ENCODE data around the gene R3HDM2. TPM values are rescaled to one million over a fixed set of nuclear protein-coding genes. Genes with fewer than 3 reads are reported as not detected.
A peak's percentile ranks its signal among the peaks of the same experiment; 100 is the strongest.
"Not testable (repeated sequence)": the region's sequence is repeated elsewhere in the genome, so short reads cannot be mapped to it uniquely, and the experiment has no call there.

R3HDM2 gene
- total RNA-seq, 1 donor from 2014 or later = 86.8 TPM

- Mint-ChIP-seq H3K9me3 (ENCODE audit: low read depth) (no peaks in the 10 kb centered on the region), H3K36me3 (ENCODE audit: insufficient read depth) (peaks cover 23% of the 10 kb centered on the region), H3K27ac (no peak overlapping the region), H3K27me3 (no peaks in the 10 kb centered on the region), H3K4me3 (ENCODE audit: low read depth) (no peak overlapping the region), H3K4me1 (ENCODE audit: low read depth) (no peaks in the 10 kb centered on the region)
- no peak for DNase-seq (ENCODE audit: low spot score, unreplicated experiment)
- TF ChIP-seq, protein P1, sequence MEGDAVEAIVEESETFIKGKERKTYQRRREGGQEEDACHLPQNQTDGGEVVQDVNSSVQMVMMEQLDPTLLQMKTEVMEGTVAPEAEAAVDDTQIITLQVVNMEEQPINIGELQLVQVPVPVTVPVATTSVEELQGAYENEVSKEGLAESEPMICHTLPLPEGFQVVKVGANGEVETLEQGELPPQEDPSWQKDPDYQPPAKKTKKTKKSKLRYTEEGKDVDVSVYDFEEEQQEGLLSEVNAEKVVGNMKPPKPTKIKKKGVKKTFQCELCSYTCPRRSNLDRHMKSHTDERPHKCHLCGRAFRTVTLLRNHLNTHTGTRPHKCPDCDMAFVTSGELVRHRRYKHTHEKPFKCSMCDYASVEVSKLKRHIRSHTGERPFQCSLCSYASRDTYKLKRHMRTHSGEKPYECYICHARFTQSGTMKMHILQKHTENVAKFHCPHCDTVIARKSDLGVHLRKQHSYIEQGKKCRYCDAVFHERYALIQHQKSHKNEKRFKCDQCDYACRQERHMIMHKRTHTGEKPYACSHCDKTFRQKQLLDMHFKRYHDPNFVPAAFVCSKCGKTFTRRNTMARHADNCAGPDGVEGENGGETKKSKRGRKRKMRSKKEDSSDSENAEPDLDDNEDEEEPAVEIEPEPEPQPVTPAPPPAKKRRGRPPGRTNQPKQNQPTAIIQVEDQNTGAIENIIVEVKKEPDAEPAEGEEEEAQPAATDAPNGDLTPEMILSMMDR (IDR thresholded peaks at IDR 0.05; ENCODE audit: unreplicated experiment) = no peak
These were observed 129.8 kb downstream of the R3HDM2 start for GRCh38 chr12:57300961-57301584.

DNA sequence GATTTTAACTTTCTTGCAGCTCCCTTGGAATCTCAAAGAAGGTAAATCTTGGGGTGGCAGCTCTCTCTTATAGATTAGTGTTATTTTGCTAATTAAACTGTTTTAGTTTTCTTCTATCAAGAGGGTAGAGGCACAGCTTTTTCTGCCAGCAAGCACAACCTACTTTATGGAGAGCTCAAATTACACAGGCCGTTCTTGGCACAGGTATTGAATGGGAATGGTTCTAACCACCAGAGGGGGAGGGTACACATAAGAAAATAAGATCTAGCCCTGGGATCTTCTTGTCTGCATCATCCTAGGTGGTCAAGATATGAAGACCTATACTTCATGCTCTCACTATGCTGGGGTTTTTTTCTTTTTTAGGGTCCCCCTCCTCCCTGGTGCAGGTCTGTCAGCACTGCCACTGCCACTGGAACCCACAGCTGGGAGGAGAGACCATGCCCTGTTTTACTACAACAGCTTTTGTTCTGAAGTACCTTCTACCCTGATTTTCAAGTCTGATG is 131.3 kb downstream of the R3HDM2 start:
- no peak overlapping the region for H3K4me3 Mint-ChIP-seq (ENCODE audit: low read depth)
- no peaks in the 10 kb centered on the region for H3K4me1 Mint-ChIP-seq (ENCODE audit: low read depth)
- H3K36me3 Mint-ChIP-seq (ENCODE audit: insufficient read depth) = peaks cover 24% of the 10 kb centered on the region
- no peak for DNase-seq (ENCODE audit: low spot score, unreplicated experiment)
- TF ChIP-seq, protein P1 (IDR thresholded peaks at IDR 0.05; ENCODE audit: unreplicated experiment) = no peak
- no peak overlapping the region for H3K27ac Mint-ChIP-seq
- H3K9me3 Mint-ChIP-seq (ENCODE audit: low read depth) = no peaks in the 10 kb centered on the region
- H3K27me3 Mint-ChIP-seq = no peaks in the 10 kb centered on the region

GRCh38 chr12:57296291-57296690 is 134.6 kb downstream of the R3HDM2 start:
- Mint-ChIP-seq H3K9me3 (ENCODE audit: low read depth) (no peaks in the 10 kb centered on the region), H3K36me3 (ENCODE audit: insufficient read depth) (peaks cover 28% of the 10 kb centered on the region), H3K27ac (no peak overlapping the region), H3K4me3 (ENCODE audit: low read depth) (no peak overlapping the region), H3K4me1 (ENCODE audit: low read depth) (no peaks in the 10 kb centered on the region), H3K27me3 (no peaks in the 10 kb centered on the region)
- no peak for DNase-seq (ENCODE audit: low spot score, unreplicated experiment)
- TF ChIP-seq, protein P1 (IDR thresholded peaks at IDR 0.05; ENCODE audit: unreplicated experiment) = no peak

DNA sequence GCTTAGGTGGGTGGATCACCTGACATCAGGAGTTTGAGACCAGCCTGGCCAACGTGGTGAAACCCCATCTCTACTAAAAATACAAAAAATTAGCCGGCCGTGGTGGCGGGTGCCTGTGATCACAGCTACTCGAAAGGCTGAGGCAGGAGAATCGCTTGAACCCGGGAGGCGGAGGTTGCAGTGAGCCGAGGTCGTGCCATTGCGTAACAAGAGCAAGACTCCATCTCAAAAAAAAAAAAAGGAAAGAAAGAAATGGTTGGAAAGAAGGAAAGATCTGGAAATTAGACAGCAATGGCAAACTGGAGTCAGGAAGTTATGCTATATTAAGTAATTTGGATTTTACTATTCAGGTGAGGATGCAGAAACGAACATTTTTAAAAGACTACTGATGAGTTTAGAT is 148.8 kb downstream of the R3HDM2 start:
- H3K27me3 Mint-ChIP-seq; DNase-seq (ENCODE audit: low spot score, unreplicated experiment); H3K4me3 Mint-ChIP-seq (ENCODE audit: low read depth); H3K4me1 Mint-ChIP-seq (ENCODE audit: low read depth); H3K9me3 Mint-ChIP-seq (ENCODE audit: low read depth); H3K27ac Mint-ChIP-seq: not testable (repeated sequence)
- peaks cover 34% of the 10 kb centered on the region for H3K36me3 Mint-ChIP-seq (ENCODE audit: insufficient read depth)

- H3K4me1 Mint-ChIP-seq (ENCODE audit: low read depth) = no peaks in the 10 kb centered on the region
- no peaks in the 10 kb centered on the region for H3K27me3 Mint-ChIP-seq
- peaks cover 39% of the 10 kb centered on the region for H3K36me3 Mint-ChIP-seq (ENCODE audit: insufficient read depth)
- no peak for DNase-seq (ENCODE audit: low spot score, unreplicated experiment)
- TF ChIP-seq, protein P1 (IDR thresholded peaks at IDR 0.05; ENCODE audit: unreplicated experiment) = no peak
- H3K4me3 Mint-ChIP-seq (ENCODE audit: low read depth) = no peak overlapping the region
- no peaks in the 10 kb centered on the region for H3K9me3 Mint-ChIP-seq (ENCODE audit: low read depth)
- H3K27ac Mint-ChIP-seq = peak overlapping the region; percentile 11
These were observed 150.4 kb downstream of the R3HDM2 start for GRCh38 chr12:57280211-57281062.

All from progenitor cell of endocrine pancreas (in vitro differentiated cells).